Ishikawa (cell line): ENCODE data around the gene ZBTB20.

Experiments used
- CEBPB ChIP-seq: IDR thresholded peaks from 2 replicates; pipeline ENCODE4 v1.6.1; 2012
- CREB1 ChIP-seq: IDR thresholded peaks from 2 replicates; pipeline ENCODE4 v1.6.1; 2012; ENCODE audit warnings: low read depth
- EGR1 ChIP-seq: IDR thresholded peaks from 2 replicates; pipeline ENCODE4 v1.6.1; 2012
- EP300 ChIP-seq: IDR thresholded peaks from 2 replicates; pipeline ENCODE4 v1.6.1; 2012; ENCODE audit warnings: borderline replicate concordance
- FOXM1 ChIP-seq: IDR thresholded peaks from 2 replicates; pipeline ENCODE4 v1.6.1; 2012; ENCODE audit warnings: low read depth, borderline replicate concordance
- MAX ChIP-seq: IDR thresholded peaks from 2 replicates; pipeline ENCODE4 v1.6.1; 2012
- NFIC ChIP-seq: IDR thresholded peaks from 2 replicates; pipeline ENCODE4 v1.6.1; 2012
- RAD21 ChIP-seq: IDR thresholded peaks from 2 replicates; pipeline ENCODE4 v1.6.1; 2012; ENCODE audit warnings: low read depth
- REST ChIP-seq: IDR thresholded peaks from 2 replicates; pipeline ENCODE4 v1.6.1; 2012; ENCODE audit warnings: low read depth, mild to moderate bottlenecking
- TAF1 ChIP-seq: IDR thresholded peaks from 2 replicates; pipeline ENCODE4 v1.6.1; 2012; ENCODE audit warnings: low read depth, mild to moderate bottlenecking
- TEAD4 ChIP-seq: IDR thresholded peaks from 2 replicates; pipeline ENCODE4 v1.6.1; 2012
- YY1 ChIP-seq: IDR thresholded peaks from 2 replicates; pipeline ENCODE4 v1.6.1; 2012; ENCODE audit warnings: low read depth
- ZBTB7A ChIP-seq: IDR thresholded peaks from 2 replicates; pipeline ENCODE4 v1.6.1; 2012; ENCODE audit warnings: low read depth

GRCh38 chr3:114285648-114286230 lies 861.3 kb downstream of the ZBTB20 start:
- no peak for TF ChIP-seq RAD21
- TF ChIP-seq EGR1 = no peak
- no peak for TF ChIP-seq MAX
- no peak for TF ChIP-seq NFIC
- TF ChIP-seq CREB1 = no peak
- no peak for TF ChIP-seq YY1
- TF ChIP-seq ZBTB7A = no peak
- TF ChIP-seq REST = no peak
- TF ChIP-seq EP300 = no peak
- no peak for TF ChIP-seq TEAD4
- no peak for TF ChIP-seq CEBPB
- TF ChIP-seq FOXM1 = no peak
- TF ChIP-seq TAF1 = no peak
